ENCODE data around the gene ZNF609.

Gene ZNF609

DNA sequence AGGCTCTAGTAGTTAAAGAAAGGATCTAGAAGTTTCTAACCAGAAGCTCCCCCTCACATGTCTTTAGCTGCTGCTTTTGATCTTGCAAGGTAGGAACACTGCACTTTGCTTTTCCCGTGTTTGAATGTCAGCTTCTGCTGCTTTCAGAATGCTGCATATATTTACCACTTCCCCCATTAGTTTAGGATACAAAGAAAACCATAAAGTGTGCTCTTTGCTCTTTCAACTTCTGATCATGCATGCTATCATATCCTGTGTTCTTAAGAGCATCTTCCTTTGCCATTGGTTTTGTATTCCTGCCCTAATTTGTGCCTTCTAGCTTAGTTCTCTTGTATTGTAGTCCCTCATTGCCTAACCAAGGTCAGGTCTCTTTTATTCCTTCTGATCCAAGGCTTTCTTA, 43.3 kb downstream of the ZNF609 start:
- DNase-seq (ENCODE audit: low read depth in 2 of 2) = no peak

DNA sequence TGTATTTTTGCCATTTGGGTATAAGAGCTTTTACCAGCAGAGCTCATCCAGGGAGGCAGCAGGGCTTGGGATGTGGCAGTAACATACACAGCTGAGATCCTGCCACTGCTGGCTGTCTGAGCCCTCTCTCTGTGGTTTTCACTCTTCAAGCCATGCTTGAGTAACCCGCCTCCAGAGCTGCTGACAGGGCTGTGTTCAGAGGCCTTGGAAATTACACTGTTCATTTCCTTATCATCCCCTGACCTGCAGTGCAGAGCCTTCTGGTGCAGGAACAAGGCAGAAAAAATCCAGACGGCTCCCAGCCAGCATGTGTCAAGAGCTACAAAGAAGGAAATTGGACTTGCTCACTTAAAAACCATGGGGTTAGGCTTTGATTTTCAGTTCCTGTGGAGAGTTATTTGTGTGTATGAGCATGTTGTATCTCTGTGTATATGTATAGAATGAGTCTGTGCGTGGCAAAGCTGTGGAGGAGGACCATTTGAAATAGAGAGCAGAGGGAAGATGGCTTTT, 47.0 kb downstream of the ZNF609 start:
- DNase-seq (ENCODE audit: low read depth in 2 of 2) = peak in 1 of 2 donors; percentile 10

DNA sequence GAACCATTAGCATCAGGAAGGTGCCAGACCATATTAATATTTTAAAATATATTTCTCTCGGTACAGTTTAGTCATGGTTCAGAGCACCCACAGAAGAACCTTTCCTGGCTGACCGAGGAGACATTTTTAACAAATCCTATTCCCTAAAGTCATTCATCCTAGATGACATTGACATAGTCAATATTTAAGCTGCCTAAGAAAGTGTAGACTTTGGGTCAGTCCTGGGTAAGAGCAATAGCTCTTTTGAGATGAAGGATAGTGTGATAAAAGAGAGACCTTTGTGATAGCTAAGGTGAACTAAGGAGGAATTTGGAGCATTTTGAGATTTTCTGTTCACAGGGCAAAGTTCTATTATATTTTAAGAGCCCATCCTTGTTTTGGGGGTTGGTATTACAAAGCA, 47.5 kb downstream of the ZNF609 start:
- DNase-seq (ENCODE audit: low read depth in 2 of 2) = no peak

DNA sequence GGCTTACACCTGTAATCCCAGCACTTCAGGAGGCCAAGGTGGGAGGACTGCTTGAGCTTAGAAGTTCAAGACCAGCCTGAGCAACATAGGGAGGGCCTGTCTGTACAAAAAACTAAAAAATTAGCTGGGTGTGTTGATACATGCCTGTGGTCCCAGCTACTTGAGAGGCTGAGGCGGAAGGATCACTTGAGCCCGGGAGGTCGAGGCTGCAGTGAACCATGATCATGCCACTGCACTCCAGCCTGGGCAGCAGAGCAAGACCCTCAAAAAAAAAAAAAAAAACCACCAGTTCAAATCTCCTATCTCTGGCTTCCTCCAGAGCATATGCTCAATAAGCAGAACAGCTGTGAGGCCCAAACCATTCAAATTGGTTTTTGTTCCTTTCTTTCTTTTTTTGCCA, 53.4 kb downstream of the ZNF609 start:
- no peak for DNase-seq (ENCODE audit: low read depth in 2 of 2)

DNA sequence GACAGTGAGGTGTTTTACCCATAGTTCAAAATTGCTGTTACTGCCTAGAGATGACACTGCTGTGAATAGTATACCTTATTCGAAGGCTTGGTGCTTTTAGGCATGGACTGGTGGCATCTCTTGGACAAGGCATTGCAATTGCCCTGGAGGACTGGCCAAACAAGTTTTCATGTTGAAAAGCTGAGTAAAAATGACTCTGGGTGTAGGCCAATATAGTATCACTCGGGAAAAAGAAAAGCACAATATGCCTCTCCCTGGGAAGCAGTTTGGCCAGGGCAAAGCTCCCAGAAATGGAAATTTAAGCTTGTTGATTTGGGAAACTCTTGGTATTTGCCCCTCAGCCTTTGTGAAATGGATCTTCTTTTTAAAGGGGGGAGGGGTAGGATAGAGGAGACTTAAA, 54.8 kb downstream of the ZNF609 start:
- DNase-seq (ENCODE audit: low read depth in 2 of 2) = no peak

DNA sequence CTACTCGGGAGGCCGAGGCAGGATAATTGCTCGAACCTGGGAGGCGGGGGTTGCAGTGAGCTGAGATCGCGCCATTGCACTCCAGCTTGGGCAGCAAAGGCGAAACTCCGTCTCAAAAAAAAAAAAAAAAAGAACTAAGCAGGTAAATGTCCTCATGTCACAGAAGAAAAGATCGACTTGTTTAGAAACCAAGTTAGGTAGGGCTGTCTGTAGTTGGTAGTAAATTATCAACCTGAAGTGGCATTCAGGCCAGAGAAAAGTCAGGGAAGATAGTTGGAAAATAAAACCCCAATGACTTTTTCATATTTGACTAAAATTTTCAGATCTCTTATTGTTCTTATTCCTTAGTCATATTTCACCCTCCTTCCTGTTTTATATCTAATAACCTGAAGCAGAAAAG, 55.4 kb downstream of the ZNF609 start:
- DNase-seq (ENCODE audit: low read depth in 2 of 2) = no peak

DNA sequence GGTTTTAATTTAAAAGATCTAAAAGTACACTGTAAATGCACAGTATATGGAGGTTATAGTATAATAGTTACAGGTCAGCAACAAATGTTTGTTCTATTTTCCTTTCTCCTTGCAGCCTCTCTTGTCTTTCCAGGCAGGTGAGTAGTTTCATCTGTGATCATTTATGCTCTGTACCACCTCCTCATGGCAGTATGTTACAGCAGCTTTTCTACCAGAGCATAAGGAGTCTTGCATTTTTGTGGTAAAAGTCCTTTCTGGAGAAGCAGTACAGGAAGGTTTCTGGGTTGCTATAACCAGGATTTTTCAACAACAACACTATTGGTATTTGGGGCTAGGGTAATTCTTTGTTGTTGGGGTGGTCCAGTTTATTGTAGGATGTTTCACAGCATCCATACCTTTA, 59.5 kb downstream of the ZNF609 start:
- DNase-seq (ENCODE audit: low read depth in 2 of 2) = no peak

DNA sequence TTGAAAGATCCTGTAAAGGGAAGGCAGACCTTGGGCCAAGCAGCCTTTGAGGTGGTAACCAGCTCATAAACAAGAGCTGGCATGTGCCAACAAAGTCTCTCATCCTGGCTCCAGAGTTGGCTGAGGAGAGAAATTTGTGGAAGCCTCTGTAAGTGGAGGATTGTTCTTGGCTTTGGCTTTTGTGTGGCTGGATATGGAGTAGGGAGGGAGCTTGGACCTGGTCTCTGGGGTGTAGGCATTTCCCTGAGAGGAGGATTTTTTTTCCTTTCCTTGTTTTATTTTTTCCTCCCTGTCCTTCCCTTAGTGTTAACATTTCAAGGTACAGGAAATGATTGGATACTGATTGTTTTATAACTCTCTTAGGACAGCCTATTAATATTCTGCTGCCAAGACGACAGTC, 60.8 kb downstream of the ZNF609 start:
- no peak for DNase-seq (ENCODE audit: low read depth in 2 of 2)

DNA sequence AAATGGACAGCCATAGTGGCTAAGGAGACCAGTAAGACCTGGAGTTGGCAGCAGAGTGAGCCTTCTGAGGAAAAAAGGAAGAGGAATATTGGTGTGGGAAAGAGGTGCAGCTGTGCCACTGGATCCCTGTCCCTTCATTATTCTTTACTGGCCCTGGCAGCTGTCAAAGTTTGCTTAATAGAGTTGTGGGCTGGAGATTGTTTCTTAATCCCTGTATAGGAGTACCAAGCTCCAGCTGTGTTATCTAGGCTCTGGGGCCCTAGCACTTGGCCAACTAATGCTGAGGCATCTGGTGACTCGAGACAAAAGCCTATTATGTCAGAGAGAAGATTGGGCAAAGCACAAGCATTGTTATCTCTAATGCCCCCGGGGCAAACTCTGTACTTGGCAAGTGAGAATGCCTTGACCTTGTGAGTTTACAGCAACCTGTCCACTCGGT, 61.4 kb downstream of the ZNF609 start:
- no peak for DNase-seq (ENCODE audit: low read depth in 2 of 2)

DNA sequence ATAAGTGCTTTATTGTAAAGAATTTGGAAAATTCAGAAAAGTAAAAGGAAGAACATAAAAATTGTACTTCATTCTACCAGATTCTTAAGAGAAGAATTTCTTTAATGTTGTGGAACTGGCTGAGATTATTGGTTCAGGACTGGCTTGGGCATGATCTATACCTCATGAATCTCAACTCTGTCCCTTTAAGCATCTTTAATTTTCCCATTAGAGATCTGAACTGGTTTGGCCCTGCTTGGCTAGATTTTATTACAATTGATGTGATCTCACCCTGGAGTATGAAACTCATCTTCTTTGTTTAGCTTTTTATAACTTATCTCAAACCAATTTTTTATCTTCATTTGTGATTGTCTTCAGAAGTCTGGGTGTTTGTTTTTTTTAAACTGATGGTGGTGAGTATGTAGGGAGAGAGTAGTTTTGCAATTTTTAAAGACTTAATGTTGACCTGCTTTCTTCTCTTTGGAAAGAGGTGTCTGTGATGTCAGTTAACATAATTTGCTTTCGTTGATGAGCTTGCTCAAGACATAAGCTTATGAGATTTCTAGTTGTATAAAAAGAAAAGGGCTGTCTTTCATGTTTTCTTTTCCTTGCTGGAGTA, 61.9 kb downstream of the ZNF609 start:
- no peak for DNase-seq (ENCODE audit: low read depth in 2 of 2)

DNA sequence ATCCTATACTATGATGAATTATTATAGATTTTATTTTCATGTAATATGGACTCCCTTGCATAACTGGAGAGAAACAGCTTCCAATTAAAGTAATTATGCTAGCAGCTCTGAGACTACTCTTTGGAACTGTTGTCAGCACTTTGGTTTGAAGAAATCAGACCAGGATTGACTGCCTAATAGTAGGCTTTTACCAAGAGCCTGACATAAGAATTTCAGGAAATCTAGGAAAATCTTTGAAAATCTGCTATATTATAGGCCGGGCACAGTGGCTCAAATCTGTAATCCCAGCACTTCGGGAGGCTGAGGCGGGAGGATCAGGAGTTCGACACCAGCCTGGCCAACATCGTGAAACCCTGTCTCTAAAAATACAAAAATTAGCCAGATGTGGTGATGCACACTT, 62.9 kb downstream of the ZNF609 start:
- DNase-seq (ENCODE audit: low read depth in 2 of 2) = no peak

DNA sequence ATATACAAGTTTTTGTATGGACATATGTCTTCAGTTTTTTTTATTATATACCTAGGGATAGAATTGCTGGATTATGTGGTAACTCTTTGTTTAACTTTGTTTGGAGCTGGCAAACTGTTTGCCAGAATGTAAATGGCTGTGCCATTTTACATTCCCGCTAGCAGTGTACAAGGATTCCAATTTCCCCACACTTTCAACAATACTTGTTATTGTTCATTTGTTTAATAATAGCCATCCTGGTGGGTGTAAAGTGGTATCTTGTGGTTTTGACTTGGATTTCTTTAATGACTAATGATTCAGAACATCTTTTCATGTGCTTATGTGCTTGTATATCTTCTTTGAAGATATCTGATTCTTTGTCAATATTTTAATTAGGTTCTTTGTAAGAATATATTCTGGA, 64.4 kb downstream of the ZNF609 start:
- no peak for DNase-seq (ENCODE audit: low read depth in 2 of 2)

DNA sequence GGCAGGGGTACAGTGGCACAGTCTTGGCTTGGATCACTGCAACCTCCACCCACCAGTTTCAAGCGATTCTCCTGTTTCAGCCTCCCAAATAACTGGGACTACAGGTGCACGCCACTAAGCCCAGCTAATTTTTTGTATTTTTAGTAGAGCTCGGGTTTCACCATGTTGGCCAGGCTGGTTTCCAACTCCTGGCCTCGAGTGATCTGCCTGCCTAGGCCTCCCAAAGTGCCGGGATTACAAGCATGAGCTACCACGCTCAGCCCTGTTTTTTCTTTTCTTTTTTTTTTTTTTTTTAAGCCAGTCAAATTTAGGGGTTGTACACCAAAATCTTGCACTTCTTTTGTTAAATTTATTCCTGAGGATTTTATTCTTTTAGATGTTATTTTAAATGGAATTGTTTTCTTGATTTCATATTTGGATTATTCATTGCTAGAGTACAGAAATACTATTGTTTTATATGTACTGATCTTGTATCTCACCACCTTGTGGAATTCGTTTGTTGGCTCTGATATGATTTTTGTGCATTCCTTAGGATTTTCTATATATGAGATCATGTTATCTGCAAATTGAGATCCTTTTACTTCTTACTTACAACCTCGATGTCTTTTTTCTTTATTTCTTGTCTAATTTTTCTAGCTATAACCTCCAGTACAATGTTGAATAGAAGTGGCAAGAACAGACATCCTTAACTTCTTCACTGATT, 65.6 kb downstream of the ZNF609 start:
- no peak for DNase-seq (ENCODE audit: low read depth in 2 of 2)

DNA sequence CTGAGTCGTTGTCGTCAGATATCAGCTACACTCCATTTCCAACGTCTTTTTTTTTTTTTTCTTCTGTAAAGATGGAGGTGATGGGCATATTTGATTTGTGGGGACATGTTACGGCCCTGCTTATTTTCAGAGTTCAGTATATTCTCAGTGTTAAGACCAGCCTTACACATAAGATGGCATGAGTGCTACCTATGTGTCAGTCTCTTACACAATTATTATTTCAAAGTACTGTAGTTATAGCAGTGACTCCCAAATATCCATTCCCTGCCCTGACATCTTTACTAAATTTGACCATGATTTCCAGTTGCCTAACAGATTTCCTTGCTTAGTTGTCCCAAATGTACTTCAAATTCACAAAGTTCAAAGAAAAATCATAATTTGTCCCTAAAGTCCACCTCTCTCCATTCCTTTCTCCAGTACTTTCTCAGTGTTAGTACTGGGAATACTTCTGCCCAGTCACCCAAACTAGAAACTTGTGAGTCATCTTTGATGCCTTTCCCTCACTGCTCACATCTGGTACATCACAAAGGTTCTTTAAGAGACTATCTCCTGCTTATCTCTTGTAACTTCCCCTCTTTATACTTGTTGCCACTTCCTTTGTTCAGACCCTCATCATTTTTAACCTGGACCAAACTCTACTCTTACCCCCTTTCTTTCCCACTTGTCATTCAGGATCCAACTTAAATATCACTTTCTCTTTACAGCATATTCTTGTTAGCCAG, 67.0 kb downstream of the ZNF609 start:
- no peak for DNase-seq (ENCODE audit: low read depth in 2 of 2)

DNA sequence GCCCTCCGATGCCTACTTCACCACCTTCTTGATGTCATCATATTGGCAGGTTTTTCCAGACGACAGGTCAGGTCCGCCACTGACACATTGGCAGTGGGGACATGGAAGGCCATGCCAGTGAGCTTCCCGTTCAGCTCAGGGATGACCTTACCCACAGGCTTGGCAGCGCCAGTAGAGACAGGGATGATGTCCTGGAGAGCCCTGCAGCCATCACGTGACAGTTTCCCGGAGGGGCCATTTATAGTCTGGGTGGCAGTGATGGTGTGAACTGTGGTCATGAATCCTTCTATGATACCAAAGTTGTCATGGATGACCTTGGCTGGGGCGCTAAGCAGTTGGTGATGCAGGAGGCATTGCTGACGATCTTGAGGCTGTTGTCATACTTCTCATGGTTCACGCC, 68.5 kb downstream of the ZNF609 start:
- no peak for DNase-seq (ENCODE audit: low read depth in 2 of 2)

DNA sequence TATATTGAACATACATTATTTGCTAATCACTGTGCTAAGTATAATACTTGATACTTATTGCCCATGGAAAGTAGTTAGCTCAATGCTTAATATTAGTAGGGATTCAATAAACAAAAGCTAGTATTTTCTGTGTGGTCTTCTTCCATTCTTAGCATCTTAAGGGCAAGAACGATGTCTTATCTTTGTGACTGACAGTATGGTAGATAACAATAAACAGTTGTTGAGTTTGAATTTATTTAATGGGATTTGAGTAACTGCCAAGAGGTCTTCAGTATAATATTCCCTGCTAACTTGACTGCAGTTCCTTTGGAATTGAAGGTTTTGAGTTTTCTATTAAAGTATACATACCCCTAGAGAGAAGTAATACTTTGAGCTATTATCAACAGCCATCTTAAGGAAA, 70.1 kb downstream of the ZNF609 start:
- no peak for DNase-seq (ENCODE audit: low read depth in 2 of 2)

DNA sequence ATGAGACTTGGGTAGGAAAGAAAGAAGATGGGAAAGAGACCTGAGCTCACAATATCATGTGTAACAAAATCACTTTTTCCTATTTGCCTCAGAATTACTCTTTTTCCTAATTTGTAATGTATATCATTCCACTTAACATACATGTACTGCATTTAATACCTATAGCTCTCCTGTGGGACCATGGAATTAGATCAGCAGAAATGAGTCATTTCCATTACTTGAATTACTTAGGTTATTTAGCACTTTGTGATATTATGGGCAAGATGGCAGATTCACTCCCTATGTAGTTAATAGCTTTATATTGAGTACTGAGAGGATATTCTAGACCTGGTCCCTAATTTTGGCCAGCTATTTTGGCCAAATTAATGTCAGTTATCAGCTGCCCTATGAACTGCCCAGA, 70.5 kb downstream of the ZNF609 start:
- DNase-seq (ENCODE audit: low read depth in 2 of 2) = no peak

DNA sequence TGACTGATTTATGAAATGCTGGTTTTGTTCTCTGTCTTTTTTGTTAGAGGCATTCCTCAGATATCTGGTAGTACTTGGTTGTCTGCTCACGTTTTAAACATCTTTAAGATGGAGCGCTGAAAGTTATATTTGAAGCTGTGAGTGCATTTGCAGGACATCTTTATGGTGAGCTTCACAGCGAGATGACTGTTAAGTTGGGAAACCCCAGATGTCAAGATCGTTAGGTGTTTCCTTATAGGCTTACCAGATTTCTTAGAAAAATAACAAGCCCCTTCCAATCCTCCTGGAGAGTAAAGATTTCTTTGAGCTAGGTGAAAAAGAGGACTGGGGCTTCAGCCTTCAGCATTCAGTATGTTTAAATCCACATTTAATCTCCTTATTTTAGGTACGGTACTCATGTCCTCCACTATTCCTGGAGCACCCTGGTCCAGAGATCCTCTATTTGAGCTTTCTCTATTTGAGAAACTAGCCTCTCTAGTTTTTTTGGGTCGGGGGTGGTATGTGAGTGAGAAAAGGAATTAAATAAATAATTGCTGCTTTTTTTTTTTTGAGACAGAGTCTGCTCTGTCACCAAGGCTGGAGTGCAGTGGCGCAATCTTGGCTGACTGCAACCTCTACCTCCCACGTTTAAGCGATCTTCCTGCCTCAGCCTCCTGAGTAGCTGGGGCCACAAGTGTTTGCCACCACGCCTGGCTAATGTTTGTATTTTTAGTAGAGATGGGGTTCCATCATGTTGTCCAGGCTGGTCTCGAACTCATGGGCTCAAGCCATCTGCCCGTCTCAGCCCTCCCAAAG, 72.3 kb downstream of the ZNF609 start:
- no peak for DNase-seq (ENCODE audit: low read depth in 2 of 2)

DNA sequence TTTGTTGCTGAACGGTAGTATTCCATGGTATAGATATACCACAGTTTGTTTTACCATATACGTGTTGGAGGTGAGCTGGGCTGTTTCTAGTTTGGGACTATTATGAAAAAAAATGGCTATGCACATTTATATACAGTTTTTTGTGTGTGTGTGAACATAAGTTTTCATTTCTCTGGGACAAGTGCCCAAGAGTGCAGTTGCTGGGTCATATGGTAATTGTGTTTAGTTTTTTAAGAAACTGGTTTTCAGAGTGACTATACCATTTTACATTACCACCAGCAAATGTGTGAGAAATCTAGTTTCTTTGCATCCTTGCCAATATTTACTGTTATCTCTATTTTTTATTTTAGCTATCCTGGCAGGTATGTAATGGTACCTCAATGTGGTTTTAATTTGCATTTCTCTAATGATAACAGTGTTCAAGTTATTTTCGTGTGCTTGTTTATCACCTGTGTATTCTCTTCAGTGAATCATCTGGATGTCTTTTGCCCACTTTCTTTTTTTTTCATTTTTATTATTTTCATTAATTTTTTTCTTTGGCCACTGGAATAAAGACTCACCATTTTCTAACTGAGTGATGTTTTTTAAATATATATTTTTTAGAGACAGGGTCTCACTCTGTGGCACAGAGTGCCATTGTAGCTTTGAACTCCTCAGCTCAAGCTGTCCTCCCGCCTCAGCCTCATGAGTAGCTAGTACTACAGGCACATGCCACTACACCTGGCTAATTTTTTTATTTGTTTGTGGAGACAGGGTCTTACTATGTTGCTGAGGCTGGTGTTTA, 75.3 kb downstream of the ZNF609 start:
- no peak for DNase-seq (ENCODE audit: low read depth in 2 of 2)

DNA sequence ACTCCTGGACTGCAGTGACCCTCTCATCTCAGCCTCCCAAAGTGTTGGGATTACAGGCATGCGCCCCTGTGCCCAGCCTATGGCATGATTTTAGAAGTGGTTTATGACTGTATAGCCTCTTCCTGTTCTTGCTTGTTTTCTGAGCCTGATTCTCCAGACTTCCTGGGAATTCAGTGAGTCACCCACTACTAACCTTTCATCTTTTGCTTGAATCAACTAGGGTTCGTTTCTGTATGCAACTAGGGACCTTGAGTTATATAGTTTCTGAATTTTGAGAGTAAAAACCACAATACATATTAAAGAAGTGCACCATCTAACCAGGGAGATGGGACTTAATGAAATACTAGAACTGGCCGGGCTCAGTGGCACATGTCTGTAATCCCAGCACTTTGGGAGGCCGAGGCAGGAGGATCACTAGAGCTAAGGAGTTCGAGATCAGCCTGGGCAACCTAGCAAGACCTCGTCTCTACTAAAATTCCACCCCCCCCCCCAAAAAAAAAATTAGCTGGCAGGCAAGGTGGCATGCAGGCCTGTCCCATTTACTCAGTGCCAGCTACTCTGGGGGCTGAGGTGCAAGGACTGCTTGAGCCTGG, 76.0 kb downstream of the ZNF609 start:
- no peak for DNase-seq (ENCODE audit: low read depth in 2 of 2)

DNA sequence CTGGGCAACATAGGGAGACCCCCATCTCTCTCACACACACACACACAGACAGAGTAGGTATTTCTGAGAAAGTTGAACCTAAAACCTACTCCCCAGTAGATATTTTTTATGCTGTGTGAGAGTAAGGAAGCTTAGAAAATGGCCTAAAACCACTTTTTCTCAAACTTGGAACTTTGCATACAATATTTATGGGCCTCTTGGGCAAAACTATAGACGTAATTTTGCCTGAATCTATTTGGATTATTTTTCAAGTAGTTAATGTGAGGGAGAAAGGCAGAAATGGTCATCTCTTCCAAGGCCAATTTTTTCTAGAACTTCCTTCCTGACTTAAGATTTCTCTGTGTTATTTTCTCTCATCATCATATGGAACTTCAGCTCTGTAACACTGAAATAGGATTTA, 81.7 kb downstream of the ZNF609 start:
- DNase-seq (ENCODE audit: low read depth in 2 of 2) = no peak

All from stimulated activated CD4-positive, alpha-beta T cell treated with anti-CD3 and anti-CD28 coated beads, Interleukin-1b, Interleukin-23, amount 100 ng/mL, for 1 hour (primary cell).